GM13976 (cell line): Measurements from ENCODE around the gene PLAC8L1.
"Not testable (repeated sequence)": the region's sequence is repeated elsewhere in the genome, so short reads cannot be mapped to it uniquely, and the experiment has no call there.

ENCODE experiments used
- DNase-seq: peaks from one replicate; pipeline ENCODE4 v3.0.0; 2012; ENCODE audit warnings: low spot score
- in situ Hi-C: fragments of 300-500 bp; cut with MboI; formaldehyde crosslinking; loops from one replicate; pipeline ENCODE4 v1.12.0; 2022; ENCODE audit warnings: low sequenced_read_pairs, mixed read lengths, inconsistent platforms; ENCODE audit not compliant: unreplicated experiment
- TF ChIP-seq, protein P1 (sequence below): IDR thresholded peaks from 2 replicates; pipeline ENCODE4 v1.5.1; 2012; ENCODE audit warnings: borderline replicate concordance, mild to moderate bottlenecking; ENCODE audit not compliant: insufficient read depth; ENCODE audit errors: extremely low read depth, missing control alignments, control extremely low read depth

PLAC8L1 gene

DNA sequence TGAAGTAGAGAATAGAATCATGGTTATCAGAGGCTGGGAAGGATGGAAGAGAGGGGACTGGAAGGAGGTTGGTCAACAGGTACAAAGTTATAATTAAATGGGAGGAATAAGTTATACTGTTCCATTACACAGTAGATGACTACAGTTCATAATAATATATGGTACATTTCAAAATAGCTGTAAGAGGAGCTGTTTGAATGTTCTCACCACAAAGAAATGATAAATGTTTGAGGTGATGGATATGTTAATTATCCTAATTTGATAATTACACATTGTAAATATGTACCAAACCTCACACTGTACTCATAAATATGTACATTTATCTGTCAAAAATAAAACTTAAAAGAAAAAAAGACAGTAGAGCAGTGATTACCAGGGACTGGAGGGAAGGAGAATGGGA, 12.9 kb upstream of the PLAC8L1 start:
- DNase-seq, result no peak
- in situ Hi-C loops, result no loop called here
- TF ChIP-seq, protein P1, sequence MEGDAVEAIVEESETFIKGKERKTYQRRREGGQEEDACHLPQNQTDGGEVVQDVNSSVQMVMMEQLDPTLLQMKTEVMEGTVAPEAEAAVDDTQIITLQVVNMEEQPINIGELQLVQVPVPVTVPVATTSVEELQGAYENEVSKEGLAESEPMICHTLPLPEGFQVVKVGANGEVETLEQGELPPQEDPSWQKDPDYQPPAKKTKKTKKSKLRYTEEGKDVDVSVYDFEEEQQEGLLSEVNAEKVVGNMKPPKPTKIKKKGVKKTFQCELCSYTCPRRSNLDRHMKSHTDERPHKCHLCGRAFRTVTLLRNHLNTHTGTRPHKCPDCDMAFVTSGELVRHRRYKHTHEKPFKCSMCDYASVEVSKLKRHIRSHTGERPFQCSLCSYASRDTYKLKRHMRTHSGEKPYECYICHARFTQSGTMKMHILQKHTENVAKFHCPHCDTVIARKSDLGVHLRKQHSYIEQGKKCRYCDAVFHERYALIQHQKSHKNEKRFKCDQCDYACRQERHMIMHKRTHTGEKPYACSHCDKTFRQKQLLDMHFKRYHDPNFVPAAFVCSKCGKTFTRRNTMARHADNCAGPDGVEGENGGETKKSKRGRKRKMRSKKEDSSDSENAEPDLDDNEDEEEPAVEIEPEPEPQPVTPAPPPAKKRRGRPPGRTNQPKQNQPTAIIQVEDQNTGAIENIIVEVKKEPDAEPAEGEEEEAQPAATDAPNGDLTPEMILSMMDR, result no peak

DNA sequence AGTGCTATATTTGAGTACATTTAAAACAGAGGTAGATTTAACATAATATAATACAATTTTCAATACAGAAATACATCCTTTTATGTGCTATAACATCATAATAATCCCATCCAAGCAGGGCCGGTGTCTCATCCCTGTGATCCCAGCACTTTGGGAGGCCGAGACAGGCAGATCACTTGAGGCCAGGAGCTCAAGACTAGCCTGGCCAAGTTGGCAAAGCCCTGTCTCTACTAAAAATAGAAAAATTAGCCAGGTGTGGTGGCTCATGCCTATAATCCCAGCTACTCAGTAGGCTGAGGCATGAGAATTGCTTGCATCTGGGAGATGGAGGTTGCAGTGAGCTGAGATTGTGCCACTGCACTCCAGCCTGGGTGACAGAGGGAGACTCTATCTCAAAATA, 11.8 kb upstream of the PLAC8L1 start:
- in situ Hi-C loops, DNase-seq: not testable (repeated sequence)

DNA sequence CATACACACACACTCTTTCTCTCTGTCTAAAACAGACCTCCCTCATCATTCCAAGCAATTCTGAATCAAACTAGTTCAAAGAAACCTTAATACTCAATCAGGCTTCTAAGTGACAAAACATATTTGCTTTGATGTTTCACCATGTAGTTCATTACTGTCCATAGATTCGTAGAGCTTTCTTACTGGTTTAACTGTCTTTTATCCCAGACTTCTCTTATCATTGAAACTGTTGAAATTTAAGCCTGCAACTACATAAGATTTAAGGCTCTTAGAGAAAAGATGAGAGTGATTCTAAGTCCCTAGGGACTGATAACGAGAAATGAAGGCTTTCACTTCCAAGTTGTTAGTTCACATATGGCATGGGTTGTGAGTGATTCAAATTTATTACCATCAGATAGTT, 11.0 kb upstream of the PLAC8L1 start:
- TF ChIP-seq, protein P1, result no peak
- DNase-seq, result no peak
- in situ Hi-C loops, result no loop called here

DNA sequence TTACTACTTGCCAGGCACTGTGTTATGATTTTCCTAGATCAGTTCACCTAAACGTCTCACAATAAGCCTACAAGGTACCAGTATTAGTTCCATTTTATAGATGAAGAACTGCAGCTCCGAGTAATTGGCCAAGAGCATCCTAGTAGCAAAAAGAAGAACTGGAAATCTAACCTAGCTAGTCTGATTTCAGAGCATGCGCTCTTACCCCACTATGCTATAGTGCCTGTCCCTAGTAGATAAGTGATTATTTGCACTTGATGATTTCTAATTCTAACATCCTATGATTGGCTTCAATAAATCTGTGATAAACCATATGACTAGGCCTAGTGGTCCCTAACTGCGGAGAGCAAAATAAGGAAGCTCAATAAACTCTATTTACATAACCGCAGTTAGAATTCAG, 7.1 kb upstream of the PLAC8L1 start:
- in situ Hi-C loops, result no loop called here
- TF ChIP-seq, protein P1, result no peak
- DNase-seq, result no peak

DNA sequence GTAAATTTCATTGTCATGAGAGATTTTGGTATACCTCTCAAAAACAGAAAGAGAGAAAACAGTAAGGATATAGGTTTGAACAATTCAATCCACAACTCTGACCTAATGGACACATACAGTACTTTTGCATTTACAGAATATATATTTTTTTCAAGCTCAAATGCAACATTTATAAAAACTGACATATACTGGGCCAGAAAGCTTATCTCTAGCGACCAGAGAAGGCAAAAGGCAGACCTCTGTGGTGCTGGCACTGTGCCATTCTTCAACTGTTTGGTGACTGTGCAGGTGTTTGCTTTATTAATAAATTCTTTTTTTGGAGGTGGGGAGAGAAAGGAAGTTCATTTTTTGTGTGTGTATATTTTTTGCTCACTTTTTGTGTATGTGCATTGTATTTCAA, 6.0 kb upstream of the PLAC8L1 start:
- DNase-seq, result no peak
- in situ Hi-C loops, result no loop called here
- TF ChIP-seq, protein P1, result no peak

DNA sequence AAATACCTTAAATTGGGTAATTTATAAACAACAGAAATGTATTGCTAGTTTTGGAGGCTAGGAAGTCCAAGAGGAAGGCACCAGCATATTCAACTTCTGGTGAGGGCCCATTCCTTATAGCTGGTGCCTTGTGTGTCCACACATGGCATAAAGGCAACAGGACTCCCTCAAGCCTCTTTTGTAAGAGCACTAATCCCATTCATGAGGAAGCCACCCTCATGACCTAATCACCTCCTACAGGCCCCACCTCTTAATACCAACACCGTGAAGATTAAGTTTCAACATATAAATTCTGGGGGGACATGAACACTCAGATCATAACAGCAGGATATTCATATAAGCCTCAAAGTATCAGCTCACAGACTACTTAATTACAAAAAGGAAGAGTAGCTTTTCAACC, 4.0 kb upstream of the PLAC8L1 start:
- TF ChIP-seq, protein P1, result no peak
- in situ Hi-C loops, result no loop called here
- no peak for DNase-seq

DNA sequence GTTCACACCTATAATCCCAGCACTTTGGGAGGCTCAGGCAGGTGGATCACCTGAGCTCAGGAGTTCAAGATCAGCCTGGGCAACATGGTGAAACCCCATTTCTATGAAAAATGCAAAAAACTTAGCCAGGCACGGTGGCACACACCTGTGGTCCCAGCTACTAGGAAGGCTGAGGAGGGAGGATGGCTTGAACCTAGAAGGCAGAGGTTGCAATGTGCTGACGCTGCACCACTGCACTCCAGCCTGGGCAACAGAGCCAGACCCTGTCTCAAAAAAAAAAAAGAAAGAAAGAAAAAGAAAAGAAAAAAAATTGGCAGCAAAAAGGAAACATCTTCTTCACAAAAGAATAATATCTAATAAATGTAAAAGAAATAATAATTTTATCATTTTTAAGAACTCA, 3.5 kb upstream of the PLAC8L1 start:
- DNase-seq, in situ Hi-C loops: not testable (repeated sequence)

DNA sequence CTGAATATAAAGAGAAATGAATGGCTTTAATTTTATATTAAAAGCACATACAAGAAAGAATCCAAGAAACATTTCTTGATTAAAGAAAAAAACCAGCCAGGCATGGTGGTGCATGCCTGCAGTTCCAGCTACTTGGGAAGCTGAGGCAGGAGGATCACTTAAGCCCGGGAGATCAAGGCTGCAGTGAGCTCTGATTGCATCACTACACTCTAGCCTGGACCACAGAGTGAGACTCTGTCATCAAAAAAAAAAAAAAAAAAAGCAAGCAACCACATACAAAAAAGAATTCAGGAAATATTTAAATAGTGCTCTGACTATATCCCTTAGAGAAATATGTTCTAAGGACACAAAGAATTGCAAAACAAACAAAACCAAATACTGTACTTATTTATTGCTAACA, 2.5 kb upstream of the PLAC8L1 start:
- DNase-seq, result no peak
- in situ Hi-C loops, result no loop called here
- TF ChIP-seq, protein P1, result no peak
